ENCODE measurements around the gene RAD52. TPM values are rescaled to one million over a fixed set of nuclear protein-coding genes. Genes with fewer than 3 reads are reported as not detected.

Gene RAD52
- total RNA-seq (2013): 9.8 TPM
- polyA plus RNA-seq: 10 to 100 TPM in 1 of 3 donors, 1 to 10 TPM in 1, under 1 TPM in 1; 0.79 to 14.3 (median 1.1) TPM
- polyA minus RNA-seq: 9.0 and 10.7 TPM in 2 replicates
- total RNA-seq: 1.6 to 7.8 (median 3.8) reads per million in 11 experiments

- Histone ChIP-seq H4K20me1 (ENCODE audit: insufficient read depth, low read length) (no peaks in the 10 kb centered on the region), H3K4me1 (ENCODE audit: control insufficient read depth in 1 of 2, insufficient read depth in 2 of 2, low read length in 2 of 2) (peaks cover 19 to 22% of the 10 kb centered on the region in 2 donors), H3K27ac (ENCODE audit: low read depth in 1 of 2, low read length in 2 of 2) (peak within 1 kb of the TSS; percentile 91 to 93), H3K4me2 (replicated peaks; ENCODE audit: extremely low read depth, low read length, poor library complexity, severe bottlenecking) (peak within 1 kb of the TSS; percentile 82), H3K36me3 (replicated peaks in 1 of 2; ENCODE audit: control insufficient read depth in 1 of 2, insufficient read depth in 2 of 2, low read length in 2 of 2) (peaks cover 3 to 6% of the 10 kb centered on the region in 2 donors), H2AFZ (ENCODE audit: insufficient read depth, low read depth, low read length, poor library complexity, severe bottlenecking) (peak within 1 kb of the TSS; percentile 96), H3K4me3 (replicated peaks in 1 of 3; ENCODE audit: low read depth in 2 of 3, low read length in 3 of 3) (peak within 1 kb of the TSS; percentile 68 to 89 (median 85)), H3K9ac (ENCODE audit: insufficient read depth, low read length, poor library complexity, severe bottlenecking) (peak within 1 kb of the TSS; percentile 75), H3K27me3 (ENCODE audit: control insufficient read depth in 2 of 2, insufficient read depth in 2 of 2, low read length in 2 of 2) (no peaks in the 10 kb centered on the region), H3K79me2 (ENCODE audit: insufficient read depth, low read length) (peaks cover 44% of the 10 kb centered on the region), H3K9me3 (replicated peaks in 1 of 2; ENCODE audit: control insufficient read depth in 1 of 2, insufficient read depth in 1 of 2, low read length in 2 of 2) (no peaks in the 10 kb centered on the region)
- Mint-ChIP-seq H3K36me3 (peaks cover 3 to 13% of the 10 kb centered on the region in 2 donors), H3K9me3 (no peaks in the 10 kb centered on the region), H3K27ac (peak within 1 kb of the TSS; percentile 89 to 98 (median 94)), H3K27me3 (ENCODE audit: low read depth in 3 of 3) (no peaks in the 10 kb centered on the region), H3K4me3 (peak within 1 kb of the TSS; percentile 95 to 98), H3K4me1 (peaks cover 33% of the 10 kb centered on the region)
- WGBS (ENCODE audit: insufficient coverage): under 1% methylated on average over 48 of the region's 58 CpGs
- intact Hi-C loops (cut with micrococcal nuclease): loop anchor here (5.0 to 10.0 kb wide), 4 partner anchors 37 to 385 kb away; no protein-coding TSS in a partner anchor
- TF ChIP-seq CTCF (IDR thresholded peaks at IDR 0.05): peak; percentile 99
- DNase-seq: peak; percentile 97 to 98 (median 97)
Measured at GRCh38 chr12:949453-950191, at the start of gene RAD52. Gene RAD52 (minus strand): TSS chr12:949694. CDS start chr12:933058, 16,636 bp downstream.

GRCh38 chr12:998020-998874 is 48.8 kb upstream of the RAD52 start:
- no peak overlapping the region for H3K4me3 ChIP-seq (replicated peaks in 1 of 3; ENCODE audit: low read depth in 2 of 3, low read length in 3 of 3)
- H3K27ac ChIP-seq (ENCODE audit: low read depth in 1 of 2, low read length in 2 of 2): no peak overlapping the region
- no peaks in the 10 kb centered on the region for H3K9me3 Mint-ChIP-seq
- no peak overlapping the region for H2AFZ ChIP-seq (ENCODE audit: insufficient read depth, low read depth, low read length, poor library complexity, severe bottlenecking)
- peaks cover 21 to 35% of the 10 kb centered on the region in 2 donors for H3K4me1 ChIP-seq (ENCODE audit: control insufficient read depth in 1 of 2, insufficient read depth in 2 of 2, low read length in 2 of 2)
- TF ChIP-seq CTCF (IDR thresholded peaks at IDR 0.05): no peak
- H3K9ac ChIP-seq (ENCODE audit: insufficient read depth, low read length, poor library complexity, severe bottlenecking): no peak overlapping the region
- H3K27me3 Mint-ChIP-seq (ENCODE audit: low read depth in 3 of 3): peaks cover 0 to 1% (median 0%) of the 10 kb centered on the region in 3 donors
- intact Hi-C loops (cut with micrococcal nuclease): loop anchor here in 1 of 2 donors (10.0 kb wide), 1 partner anchor 243 kb away; the partner anchor contains the start of gene WNK1
- H3K36me3 Mint-ChIP-seq: peaks cover 4 to 18% of the 10 kb centered on the region in 2 donors
- peaks cover 32% of the 10 kb centered on the region for H4K20me1 ChIP-seq (ENCODE audit: insufficient read depth, low read length)
- H3K27ac Mint-ChIP-seq: no peak overlapping the region
- 96% methylated on average over 4 of the region's 6 CpGs for WGBS (ENCODE audit: insufficient coverage)
- peaks cover 0 to 8% of the 10 kb centered on the region in 2 donors for H3K36me3 ChIP-seq (replicated peaks in 1 of 2; ENCODE audit: control insufficient read depth in 1 of 2, insufficient read depth in 2 of 2, low read length in 2 of 2)
- no peak overlapping the region for H3K4me2 ChIP-seq (replicated peaks; ENCODE audit: extremely low read depth, low read length, poor library complexity, severe bottlenecking)
- peaks cover 47% of the 10 kb centered on the region for H3K4me1 Mint-ChIP-seq
- peaks cover 74% of the 10 kb centered on the region for H3K79me2 ChIP-seq (ENCODE audit: insufficient read depth, low read length)
- H3K4me3 Mint-ChIP-seq: no peak overlapping the region
- no peak for DNase-seq
- no peaks in the 10 kb centered on the region for H3K27me3 ChIP-seq (ENCODE audit: control insufficient read depth in 2 of 2, insufficient read depth in 2 of 2, low read length in 2 of 2)
- H3K9me3 ChIP-seq (replicated peaks in 1 of 2; ENCODE audit: control insufficient read depth in 1 of 2, insufficient read depth in 1 of 2, low read length in 2 of 2): no peaks in the 10 kb centered on the region

All from CD14-positive monocyte (primary cell).